ENCODE data around the gene STOX2. TPM values are rescaled to one million over a fixed set of nuclear protein-coding genes. Genes with fewer than 3 reads are reported as not detected.
A peak's percentile ranks its signal among the peaks of the same experiment; 100 is the strongest.

Gene STOX2
- total RNA-seq, 1 donor = 0.36 TPM

GRCh38 chr4:183907871-183908683, 3.0 kb downstream of the STOX2 start:
- no peaks in the 10 kb centered on the region for H4K20me1 ChIP-seq (ENCODE audit: insufficient read depth, low read length)
- no peak overlapping the region for H3K4me3 ChIP-seq (ENCODE audit: insufficient read depth, low read length)

GRCh38 chr4:183909187-183909586, 4.1 kb downstream of the STOX2 start:
- H4K20me1 ChIP-seq (ENCODE audit: insufficient read depth, low read length) = no peaks in the 10 kb centered on the region
- no peak for DNase-seq (ENCODE audit: insufficient read length, low spot score, missing footprints)
- peaks cover 16% of the 10 kb centered on the region for H3K27me3 ChIP-seq (ENCODE audit: insufficient read depth, low read length)
- no peak overlapping the region for H3K4me2 ChIP-seq (ENCODE audit: insufficient read depth, low read length)
- TF ChIP-seq CTCF (IDR thresholded peaks at IDR 0.05; ENCODE audit: extremely low read depth, low read depth, low read length) = no peak
- H3K27ac ChIP-seq (ENCODE audit: low read depth, low read length) = no peak overlapping the region
- no peaks in the 10 kb centered on the region for H3K36me3 ChIP-seq (ENCODE audit: insufficient read depth, low read length)
- no peaks in the 10 kb centered on the region for H3K9me3 ChIP-seq (ENCODE audit: low read depth, low read length)
- no peaks in the 10 kb centered on the region for H3K4me1 ChIP-seq (ENCODE audit: insufficient read depth, low read length)
- no peak overlapping the region for H3K4me3 ChIP-seq (ENCODE audit: insufficient read depth, low read length)
- no peak overlapping the region for H2AFZ ChIP-seq (ENCODE audit: low read length)
- H3K79me2 ChIP-seq (ENCODE audit: insufficient read depth, low read length) = no peaks in the 10 kb centered on the region

More at GRCh38 chr4:183907871-183908683, 3.0 kb downstream of the STOX2 start:
- Histone ChIP-seq H3K79me2 (ENCODE audit: insufficient read depth, low read length) (no peaks in the 10 kb centered on the region), H3K27ac (ENCODE audit: low read depth, low read length) (no peak overlapping the region), H3K4me2 (ENCODE audit: insufficient read depth, low read length) (no peak overlapping the region), H3K9me3 (ENCODE audit: low read depth, low read length) (no peaks in the 10 kb centered on the region), H3K27me3 (ENCODE audit: insufficient read depth, low read length) (peaks cover 16% of the 10 kb centered on the region), H3K4me1 (ENCODE audit: insufficient read depth, low read length) (no peaks in the 10 kb centered on the region), H2AFZ (ENCODE audit: low read length) (no peak overlapping the region), H3K36me3 (ENCODE audit: insufficient read depth, low read length) (no peaks in the 10 kb centered on the region)
- no peak for TF ChIP-seq CTCF (IDR thresholded peaks at IDR 0.05; ENCODE audit: extremely low read depth, low read depth, low read length)
- peak; percentile 34 for DNase-seq (ENCODE audit: insufficient read length, low spot score, missing footprints)

- TF ChIP-seq CTCF (IDR thresholded peaks at IDR 0.05; ENCODE audit: extremely low read depth, low read depth, low read length) = no peak
- Histone ChIP-seq H2AFZ (ENCODE audit: low read length) (no peak overlapping the region), H3K79me2 (ENCODE audit: insufficient read depth, low read length) (no peaks in the 10 kb centered on the region), H3K9me3 (ENCODE audit: low read depth, low read length) (no peaks in the 10 kb centered on the region), H3K4me1 (ENCODE audit: insufficient read depth, low read length) (no peaks in the 10 kb centered on the region), H3K4me3 (ENCODE audit: insufficient read depth, low read length) (no peak overlapping the region), H3K27ac (ENCODE audit: low read depth, low read length) (no peak overlapping the region), H3K36me3 (ENCODE audit: insufficient read depth, low read length) (no peaks in the 10 kb centered on the region), H3K4me2 (ENCODE audit: insufficient read depth, low read length) (no peak overlapping the region), H3K27me3 (ENCODE audit: insufficient read depth, low read length) (peaks cover 16% of the 10 kb centered on the region), H4K20me1 (ENCODE audit: insufficient read depth, low read length) (no peaks in the 10 kb centered on the region)
- no peak for DNase-seq (ENCODE audit: insufficient read length, low spot score, missing footprints)
These were observed 4.7 kb downstream of the STOX2 start for GRCh38 chr4:183909801-183910200.

- no peak overlapping the region for H2AFZ ChIP-seq (ENCODE audit: low read length)
- H3K27ac ChIP-seq (ENCODE audit: low read depth, low read length) = no peak overlapping the region
- H3K4me1 ChIP-seq (ENCODE audit: insufficient read depth, low read length) = no peaks in the 10 kb centered on the region
- no peak overlapping the region for H3K4me2 ChIP-seq (ENCODE audit: insufficient read depth, low read length)
- TF ChIP-seq CTCF (IDR thresholded peaks at IDR 0.05; ENCODE audit: extremely low read depth, low read depth, low read length) = no peak
- DNase-seq (ENCODE audit: insufficient read length, low spot score, missing footprints) = no peak
- H3K36me3 ChIP-seq (ENCODE audit: insufficient read depth, low read length) = no peaks in the 10 kb centered on the region
- peaks cover 5% of the 10 kb centered on the region for H3K27me3 ChIP-seq (ENCODE audit: insufficient read depth, low read length)
- H3K79me2 ChIP-seq (ENCODE audit: insufficient read depth, low read length) = no peaks in the 10 kb centered on the region
- no peak overlapping the region for H3K4me3 ChIP-seq (ENCODE audit: insufficient read depth, low read length)
- H3K9me3 ChIP-seq (ENCODE audit: low read depth, low read length) = no peaks in the 10 kb centered on the region
- H4K20me1 ChIP-seq (ENCODE audit: insufficient read depth, low read length) = no peaks in the 10 kb centered on the region
These were observed 7.5 kb downstream of the STOX2 start for GRCh38 chr4:183912585-183912984.

Data from osteoblast (primary cell).